Activated CD8-positive, alpha-beta memory T cell treated with anti-CD3 and anti-CD28 coated beads, Interleukin-2, amount 50 U/mL, for 1 hour (primary cell): ENCODE measurements around the gene GPR176.
"Not testable (repeated sequence)": the region's sequence is repeated elsewhere in the genome, so short reads cannot be mapped to it uniquely, and the experiment has no call there.

Source experiments
- DNase-seq: peaks from one replicate; pipeline ENCODE4 v3.0.0-alpha.2; 2020; ENCODE audit errors: extremely low read depth

GPR176 gene

GRCh38 chr15:39936187-39936586 is 16.1 kb upstream of the GPR176 start:
- no peak for DNase-seq

GRCh38 chr15:39935241-39935640 is 15.2 kb upstream of the GPR176 start:
- DNase-seq, result no peak

GRCh38 chr15:39934397-39935071 is 14.5 kb upstream of the GPR176 start:
- DNase-seq, result no peak

- no peak for DNase-seq
Measured at GRCh38 chr15:39931615-39932014, 11.5 kb upstream of the GPR176 start.

GRCh38 chr15:39926526-39926925 is 6.5 kb upstream of the GPR176 start:
- DNase-seq, result no peak

- no peak for DNase-seq
Measured at GRCh38 chr15:39925112-39925842, 5.2 kb upstream of the GPR176 start.

GRCh38 chr15:39924437-39924836 is 4.4 kb upstream of the GPR176 start:
- DNase-seq, result no peak

GRCh38 chr15:39922462-39923092 is 2.5 kb upstream of the GPR176 start:
- DNase-seq, result no peak

- no peak for DNase-seq
Measured at GRCh38 chr15:39921274-39921638, 1.2 kb upstream of the GPR176 start.

- DNase-seq, result peak; percentile 33
Measured at GRCh38 chr15:39920510-39921273, 626 bp upstream of the GPR176 start.

- DNase-seq, result no peak
Measured at GRCh38 chr15:39919411-39919747, 687 bp downstream of the GPR176 start.

GRCh38 chr15:39918688-39919385 is 1.2 kb downstream of the GPR176 start:
- DNase-seq, result no peak

- no peak for DNase-seq
Measured at GRCh38 chr15:39914977-39915376, 5.1 kb downstream of the GPR176 start.

- no peak for DNase-seq
Measured at GRCh38 chr15:39909007-39909406, 11.1 kb downstream of the GPR176 start.

- DNase-seq, result no peak
Measured at GRCh38 chr15:39908186-39908585, 11.9 kb downstream of the GPR176 start.

GRCh38 chr15:39907216-39907615 is 12.8 kb downstream of the GPR176 start:
- DNase-seq, result no peak

GRCh38 chr15:39904115-39904514 is 16.0 kb downstream of the GPR176 start:
- DNase-seq, result no peak

- no peak for DNase-seq
Measured at GRCh38 chr15:39898317-39898716, 21.7 kb downstream of the GPR176 start.

GRCh38 chr15:39896846-39897245 is 23.2 kb downstream of the GPR176 start:
- DNase-seq, result no peak

- DNase-seq, result no peak
Measured at GRCh38 chr15:39896101-39896500, 24.0 kb downstream of the GPR176 start.

- not testable (repeated sequence) for DNase-seq
Measured at GRCh38 chr15:39893051-39893450, 27.0 kb downstream of the GPR176 start.

- no peak for DNase-seq
Measured at GRCh38 chr15:39892418-39892817, 27.6 kb downstream of the GPR176 start.
